Esophagus muscularis mucosa (tissue), 4 donors: Measurements from ENCODE around the gene GRK1. TPM values are rescaled to one million over a fixed set of nuclear protein-coding genes. Genes with fewer than 3 reads are reported as not detected.
"Not testable (repeated sequence)": the region's sequence is repeated elsewhere in the genome, so short reads cannot be mapped to it uniquely, and the experiment has no call there.

ENCODE experiments used
- DNase-seq: peaks from one replicate; pipeline ENCODE4 v3.0.0-alpha.2; 2017; ENCODE audit errors: extremely low spot score
- H3K27ac ChIP-seq, 4 donors: fragments of 200-600 bp; sonication (generic); replicated peaks in 1 of 4; 1 replicate in 3 of 4; 2 replicates in 1 of 4; pipeline ENCODE4 v1.5.1; 2016 to 2019; ENCODE audit warnings: mild to moderate bottlenecking in 1 of 4
- H3K27me3 ChIP-seq, 4 donors: fragments of 200-600 bp; sonication (generic); one replicate each; pipeline versions ENCODE4 v1.5.1 to v1.6.0; 2016 to 2019
- H3K36me3 ChIP-seq, 4 donors: fragments of 200-600 bp; sonication (generic); one replicate each; pipeline ENCODE4 v1.5.1; 2016 to 2019
- H3K4me1 ChIP-seq, 4 donors: fragments of 200-600 bp; sonication (generic); one replicate each; pipeline ENCODE4 v1.5.1; 2016 to 2019
- H3K4me3 ChIP-seq, 4 donors: fragments of 200-600 bp; sonication (generic); 1 replicate in 2 of 4; 2 replicates in 2 of 4; pipeline ENCODE4 v1.5.1; 2016 to 2019; ENCODE audit warnings: mild to moderate bottlenecking in 4 of 4, moderate library complexity in 1 of 4
- H3K9me3 ChIP-seq, 4 donors: fragments of 200-600 bp; sonication (generic); 1 replicate in 3 of 4; 2 replicates in 1 of 4; pipeline ENCODE4 v1.5.1; 2016 to 2019
- EP300 ChIP-seq: sonication (generic); formaldehyde crosslinking; IDR thresholded peaks from one replicate; pipeline ENCODE4 v1.6.1; 2017; ENCODE audit warnings: antibody characterized with exemption
- POLR2A ChIP-seq: fragments of 450-650 bp; IDR thresholded peaks from one replicate; pipeline ENCODE4 v1.6.1; 2017; ENCODE audit warnings: antibody characterized with exemption, moderate library complexity, mild to moderate bottlenecking, low read depth
- POLR2AphosphoS5 ChIP-seq, 2 donors: sonication (generic); formaldehyde crosslinking; IDR thresholded peaks; one replicate each; pipeline ENCODE4 v1.6.1; 2017; ENCODE audit warnings: antibody characterized with exemption in 2 of 2
- WGBS: methylation state at CpG from one replicate; pipeline ENCODE4 v1.1.5; 2018; 5-methylcytosine and 5-hydroxymethylcytosine counted together
- intact Hi-C: fragments of 100-400 bp; cut with DNase I; formaldehyde crosslinking; loops from one replicate; pipeline ENCODE4 v1.15.1; 2023
- total RNA-seq, 4 donors: library from RNA; depleted of rRNA; stranded (reverse); fragments of >200 nt; gene quantifications; one replicate each; pipeline versions ENCODE4 v1.1.0 to v1.2.1, GENCODE V29; 2016
- TF ChIP-seq, protein P1 (sequence below), 3 experiments: fragments of 200-600 bp in 2 of 3; fragments of 450-650 bp in 1 of 3; sonication (generic) in 2 of 3; IDR thresholded peaks; one replicate each; pipeline ENCODE4 v1.5.1; 2017 to 2019; ENCODE audit warnings: antibody characterized with exemption in 3 of 3, mild to moderate bottlenecking in 2 of 3, moderate library complexity in 1 of 3

Gene GRK1
- total RNA-seq, 4 donors from 2014 or later: under 0.01 TPM; not detected in 3

DNA sequence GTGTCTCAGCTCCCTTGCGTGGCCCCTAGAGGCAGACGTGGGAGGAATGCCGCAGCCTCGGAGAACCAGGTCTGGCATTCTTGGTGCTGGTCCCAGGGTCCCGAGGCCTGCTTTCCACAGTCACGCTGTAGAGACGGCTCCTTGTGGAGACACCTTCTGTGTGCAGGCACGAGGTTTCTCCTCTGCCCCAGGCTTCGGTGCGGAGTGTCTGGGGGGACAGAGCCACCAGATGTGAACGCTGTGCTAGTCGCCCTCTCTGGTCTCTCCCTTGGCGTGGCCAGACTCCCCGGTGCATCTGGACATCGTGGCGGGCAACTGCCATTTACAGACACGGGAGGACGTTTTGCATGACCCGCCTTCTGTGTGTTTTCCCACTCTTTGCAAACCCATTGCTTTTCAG lies 84.5 kb downstream of the GRK1 start:
- Histone ChIP-seq H3K27me3 (no peaks in the 10 kb centered on the region), H3K27ac (no peak overlapping the region), H3K4me3 (no peak overlapping the region), H3K4me1 (no peaks in the 10 kb centered on the region), H3K9me3 (no peaks in the 10 kb centered on the region), H3K36me3 (no peaks in the 10 kb centered on the region)
- TF ChIP-seq POLR2AphosphoS5 (IDR thresholded peaks at IDR 0.05): no peak
- TF ChIP-seq POLR2A: no peak
- TF ChIP-seq EP300: no peak
- TF ChIP-seq, protein P1, sequence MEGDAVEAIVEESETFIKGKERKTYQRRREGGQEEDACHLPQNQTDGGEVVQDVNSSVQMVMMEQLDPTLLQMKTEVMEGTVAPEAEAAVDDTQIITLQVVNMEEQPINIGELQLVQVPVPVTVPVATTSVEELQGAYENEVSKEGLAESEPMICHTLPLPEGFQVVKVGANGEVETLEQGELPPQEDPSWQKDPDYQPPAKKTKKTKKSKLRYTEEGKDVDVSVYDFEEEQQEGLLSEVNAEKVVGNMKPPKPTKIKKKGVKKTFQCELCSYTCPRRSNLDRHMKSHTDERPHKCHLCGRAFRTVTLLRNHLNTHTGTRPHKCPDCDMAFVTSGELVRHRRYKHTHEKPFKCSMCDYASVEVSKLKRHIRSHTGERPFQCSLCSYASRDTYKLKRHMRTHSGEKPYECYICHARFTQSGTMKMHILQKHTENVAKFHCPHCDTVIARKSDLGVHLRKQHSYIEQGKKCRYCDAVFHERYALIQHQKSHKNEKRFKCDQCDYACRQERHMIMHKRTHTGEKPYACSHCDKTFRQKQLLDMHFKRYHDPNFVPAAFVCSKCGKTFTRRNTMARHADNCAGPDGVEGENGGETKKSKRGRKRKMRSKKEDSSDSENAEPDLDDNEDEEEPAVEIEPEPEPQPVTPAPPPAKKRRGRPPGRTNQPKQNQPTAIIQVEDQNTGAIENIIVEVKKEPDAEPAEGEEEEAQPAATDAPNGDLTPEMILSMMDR (IDR thresholded peaks at IDR 0.05): no peak
- 95% methylated on average over 16 of the region's 19 CpGs for WGBS
- no peak for DNase-seq
- intact Hi-C loops: no loop called here

DNA sequence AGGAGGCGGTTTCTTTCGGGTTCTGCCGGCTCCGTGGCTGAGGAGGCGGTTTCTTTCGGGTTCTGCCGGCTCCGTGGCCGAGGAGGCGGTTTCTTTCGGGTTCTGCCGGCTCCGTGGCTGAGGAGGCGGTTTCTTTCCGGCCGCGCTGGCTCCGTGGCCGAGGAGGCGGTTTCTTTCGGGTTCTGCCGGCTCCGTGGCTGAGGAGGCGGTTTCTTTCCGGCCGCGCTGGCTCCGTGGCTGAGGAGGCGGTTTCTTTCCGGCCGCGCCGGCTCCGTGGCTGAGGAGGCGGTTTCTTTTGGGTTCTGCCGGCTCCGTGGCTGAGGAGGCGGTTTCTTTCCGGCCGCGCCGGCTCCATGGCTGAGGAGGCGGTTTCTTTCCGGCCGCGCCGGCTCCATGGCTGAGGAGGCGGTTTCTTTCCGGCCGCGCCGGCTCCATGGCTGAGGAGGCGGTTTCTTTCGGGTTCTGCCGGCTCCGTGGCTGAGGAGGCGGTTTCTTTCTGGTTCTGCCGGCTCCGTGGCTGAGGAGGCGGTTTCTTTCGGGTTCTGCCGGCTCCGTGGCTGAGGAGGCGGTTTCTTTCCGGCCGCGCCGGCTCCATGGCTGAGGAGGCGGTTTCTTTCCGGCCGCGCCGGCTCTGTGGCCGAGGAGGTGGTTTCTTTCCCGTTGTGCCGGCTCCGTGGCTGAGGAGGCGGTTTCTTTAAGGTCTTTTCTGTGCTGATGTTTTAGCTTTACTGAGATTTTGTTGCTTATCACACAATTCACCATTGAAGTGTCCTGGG lies 85.4 kb downstream of the GRK1 start:
- H3K9me3 ChIP-seq, H3K36me3 ChIP-seq, intact Hi-C loops, DNase-seq, H3K27me3 ChIP-seq, H3K4me1 ChIP-seq, H3K27ac ChIP-seq, H3K4me3 ChIP-seq: not testable (repeated sequence)
- WGBS: 94% methylated on average over 38 of the region's 78 CpGs

DNA sequence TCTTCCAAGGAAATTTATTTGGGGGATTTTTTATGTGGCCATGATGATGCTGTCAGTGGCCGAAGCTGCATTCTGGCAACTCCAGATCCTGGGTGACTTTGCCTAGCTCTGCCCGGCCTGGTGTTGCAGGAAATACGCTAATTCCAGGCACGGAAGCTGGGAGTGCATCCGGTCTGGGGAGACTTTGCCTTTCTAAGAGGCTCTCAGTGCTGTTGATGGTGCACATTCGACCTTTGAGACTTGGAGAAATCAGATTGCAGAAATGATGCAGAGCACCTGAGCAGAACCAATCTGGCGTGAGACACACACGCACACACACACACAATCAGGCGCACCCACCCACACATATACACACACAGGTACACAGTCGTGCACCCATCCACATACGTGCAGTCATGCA lies 86.2 kb downstream of the GRK1 start:
- TF ChIP-seq POLR2A (no peak), POLR2AphosphoS5 (IDR thresholded peaks at IDR 0.05) (no peak), EP300 (no peak)
- TF ChIP-seq, protein P1 (IDR thresholded peaks at IDR 0.05): no peak
- no peak for DNase-seq
- Histone ChIP-seq H3K9me3 (no peaks in the 10 kb centered on the region), H3K27ac (no peak overlapping the region), H3K27me3 (no peaks in the 10 kb centered on the region), H3K4me1 (peaks cover 0 to 5% (median 3%) of the 10 kb centered on the region in 4 donors), H3K36me3 (no peaks in the 10 kb centered on the region), H3K4me3 (no peak overlapping the region)
- 81% methylated on average over 11 of the region's 11 CpGs for WGBS
- intact Hi-C loops: no loop called here

DNA sequence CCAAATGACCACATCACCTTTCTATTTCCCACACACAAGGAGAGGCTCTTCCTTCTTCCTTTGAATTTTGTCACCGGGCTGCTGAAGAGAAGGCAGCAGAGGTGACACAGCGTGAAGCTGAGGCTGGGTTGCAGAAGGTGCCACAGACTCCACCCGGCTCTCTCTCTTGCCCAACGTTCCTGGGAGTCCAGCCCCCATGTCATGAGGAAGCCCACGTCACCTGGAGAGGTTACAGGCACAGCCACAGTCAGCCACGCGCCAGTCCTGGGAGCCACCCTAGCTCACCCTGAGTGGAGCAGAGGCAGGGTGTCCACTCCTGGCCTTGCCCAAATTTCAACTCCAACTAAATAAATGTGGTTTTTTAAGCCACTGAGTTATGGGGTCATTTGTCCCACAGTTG lies 87.2 kb downstream of the GRK1 start:
- DNase-seq: no peak

DNA sequence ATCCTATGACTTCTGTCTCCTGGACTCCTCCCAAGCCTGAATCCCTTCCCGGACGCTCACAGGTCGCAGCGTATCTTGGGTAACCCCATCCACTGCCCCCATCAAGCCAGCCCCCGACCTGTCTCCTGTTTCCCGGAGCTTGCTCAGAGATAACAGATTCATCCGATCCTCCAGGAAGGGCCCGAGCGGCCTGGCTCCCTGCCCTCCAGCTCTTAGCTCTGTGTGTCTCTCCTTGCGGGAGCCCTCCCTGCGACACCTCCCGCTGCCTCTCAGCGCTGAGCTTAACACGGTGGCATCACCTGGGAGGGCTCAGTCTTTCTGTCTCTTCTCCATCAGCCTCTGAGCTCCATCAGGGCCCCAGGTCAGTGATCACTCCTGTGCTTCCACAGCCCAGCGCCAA lies 87.7 kb downstream of the GRK1 start:
- H3K4me3 ChIP-seq: no peak overlapping the region
- peaks cover 4 to 14% (median 12%) of the 10 kb centered on the region in 4 donors for H3K4me1 ChIP-seq
- intact Hi-C loops: no loop called here
- no peak for TF ChIP-seq EP300
- TF ChIP-seq POLR2A: no peak
- TF ChIP-seq, protein P1 (IDR thresholded peaks at IDR 0.05): no peak
- TF ChIP-seq POLR2AphosphoS5 (IDR thresholded peaks at IDR 0.05): no peak
- 92% methylated on average over 14 of the region's 15 CpGs for WGBS
- no peaks in the 10 kb centered on the region for H3K9me3 ChIP-seq
- no peaks in the 10 kb centered on the region for H3K27me3 ChIP-seq
- DNase-seq: no peak
- no peak overlapping the region for H3K27ac ChIP-seq
- no peaks in the 10 kb centered on the region for H3K36me3 ChIP-seq

More for the DNA sequence above, 87.2 kb downstream of the GRK1 start:
- H3K4me3 ChIP-seq: no peak overlapping the region
- peaks cover 4 to 12% (median 10%) of the 10 kb centered on the region in 4 donors for H3K4me1 ChIP-seq
- WGBS: 88% methylated on average over 7 of the region's 7 CpGs
- H3K27me3 ChIP-seq: no peaks in the 10 kb centered on the region
- H3K27ac ChIP-seq: no peak overlapping the region
- TF ChIP-seq EP300 (no peak), POLR2A (no peak), POLR2AphosphoS5 (IDR thresholded peaks at IDR 0.05) (no peak)
- TF ChIP-seq, protein P1 (IDR thresholded peaks at IDR 0.05): no peak
- intact Hi-C loops: no loop called here
- H3K36me3 ChIP-seq: no peaks in the 10 kb centered on the region
- no peaks in the 10 kb centered on the region for H3K9me3 ChIP-seq
